GM23248 (cell line): ENCODE data around the gene ASZ1.
"Not testable (repeated sequence)": the region's sequence is repeated elsewhere in the genome, so short reads cannot be mapped to it uniquely, and the experiment has no call there.

Source experiments
- EZH2 ChIP-seq: fragments of 200-600 bp; sonication (generic); IDR thresholded peaks from 2 replicates; pipeline ENCODE4 v1.6.1; 2018; ENCODE audit warnings: antibody characterized with exemption, mild to moderate bottlenecking; ENCODE audit not compliant: insufficient read depth, poor library complexity, severe bottlenecking
- EZH2phosphoT487 ChIP-seq: fragments of 200-600 bp; sonication (generic); IDR thresholded peaks from 2 replicates; pipeline ENCODE4 v1.6.1; 2018; ENCODE audit warnings: antibody characterized with exemption, moderate library complexity, mild to moderate bottlenecking, low read depth; ENCODE audit not compliant: insufficient read depth

DNA sequence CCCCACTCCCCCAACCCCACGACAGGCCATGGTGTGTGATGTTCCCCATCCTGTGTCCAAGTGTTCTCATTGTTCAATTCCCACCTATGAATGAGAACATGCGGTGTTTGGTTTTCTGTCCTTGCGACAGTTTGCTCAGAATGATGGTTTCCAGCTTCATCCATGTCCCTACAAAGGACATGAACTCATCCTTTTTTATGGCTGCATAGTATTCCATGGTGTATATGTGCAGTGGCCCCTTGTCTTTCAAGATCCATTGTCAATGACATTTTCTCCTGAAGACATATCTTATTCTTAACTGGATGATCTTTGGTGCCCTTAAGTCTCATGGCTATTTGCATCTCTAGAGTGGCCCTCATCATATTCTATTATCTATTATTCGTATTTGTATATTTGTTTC lies 33.5 kb upstream of the ASZ1 start:
- TF ChIP-seq EZH2, EZH2phosphoT487: not testable (repeated sequence)
